ENCODE measurements around the gene WDR37. TPM values are rescaled to one million over a fixed set of nuclear protein-coding genes. Genes with fewer than 3 reads are reported as not detected.
"Not testable (repeated sequence)": the region's sequence is repeated elsewhere in the genome, so short reads cannot be mapped to it uniquely, and the experiment has no call there.

Gene WDR37
- total and polyA plus RNA-seq, 4 donors = 6.6 to 23.5 (median 13.6) TPM

- Histone ChIP-seq H3K36me3 (ENCODE audit: control insufficient read depth in 4 of 4, insufficient read depth in 4 of 4, low read length in 4 of 4) (peaks cover 3 to 14% (median 9%) of the 10 kb centered on the region in 4 donors), H3K9ac (ENCODE audit: insufficient read depth in 1 of 2, low read length in 2 of 2) (no peak overlapping the region), H3K9me3 (ENCODE audit: control insufficient read depth in 4 of 4, insufficient read depth in 3 of 4, low read length in 3 of 4) (no peaks in the 10 kb centered on the region), H3K27me3 (ENCODE audit: control insufficient read depth in 3 of 3, insufficient read depth in 3 of 3, low read length in 2 of 3) (no peaks in the 10 kb centered on the region), H3K27ac (ENCODE audit: low read depth in 1 of 2, low read length in 1 of 2) (no peak overlapping the region), H3K4me3 (no peak overlapping the region), H3K4me1 (ENCODE audit: control insufficient read depth in 5 of 5, insufficient read depth in 5 of 5, low read length in 5 of 5) (no peaks in the 10 kb centered on the region)
- ATAC-seq (ENCODE audit: insufficient read depth, low FRiP score) = no peak
- WGBS, 2 donors = 73 to 80% methylated on average over 14 of the region's 14 CpGs
- TF ChIP-seq, protein P1, sequence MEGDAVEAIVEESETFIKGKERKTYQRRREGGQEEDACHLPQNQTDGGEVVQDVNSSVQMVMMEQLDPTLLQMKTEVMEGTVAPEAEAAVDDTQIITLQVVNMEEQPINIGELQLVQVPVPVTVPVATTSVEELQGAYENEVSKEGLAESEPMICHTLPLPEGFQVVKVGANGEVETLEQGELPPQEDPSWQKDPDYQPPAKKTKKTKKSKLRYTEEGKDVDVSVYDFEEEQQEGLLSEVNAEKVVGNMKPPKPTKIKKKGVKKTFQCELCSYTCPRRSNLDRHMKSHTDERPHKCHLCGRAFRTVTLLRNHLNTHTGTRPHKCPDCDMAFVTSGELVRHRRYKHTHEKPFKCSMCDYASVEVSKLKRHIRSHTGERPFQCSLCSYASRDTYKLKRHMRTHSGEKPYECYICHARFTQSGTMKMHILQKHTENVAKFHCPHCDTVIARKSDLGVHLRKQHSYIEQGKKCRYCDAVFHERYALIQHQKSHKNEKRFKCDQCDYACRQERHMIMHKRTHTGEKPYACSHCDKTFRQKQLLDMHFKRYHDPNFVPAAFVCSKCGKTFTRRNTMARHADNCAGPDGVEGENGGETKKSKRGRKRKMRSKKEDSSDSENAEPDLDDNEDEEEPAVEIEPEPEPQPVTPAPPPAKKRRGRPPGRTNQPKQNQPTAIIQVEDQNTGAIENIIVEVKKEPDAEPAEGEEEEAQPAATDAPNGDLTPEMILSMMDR (IDR thresholded peaks at IDR 0.05; ENCODE audit: control extremely low read depth, extremely low read depth) = no peak
- DNase-seq = no peak
Observed at GRCh38 chr10:1036341-1036791, 19.8 kb upstream of the WDR37 start.

DNA sequence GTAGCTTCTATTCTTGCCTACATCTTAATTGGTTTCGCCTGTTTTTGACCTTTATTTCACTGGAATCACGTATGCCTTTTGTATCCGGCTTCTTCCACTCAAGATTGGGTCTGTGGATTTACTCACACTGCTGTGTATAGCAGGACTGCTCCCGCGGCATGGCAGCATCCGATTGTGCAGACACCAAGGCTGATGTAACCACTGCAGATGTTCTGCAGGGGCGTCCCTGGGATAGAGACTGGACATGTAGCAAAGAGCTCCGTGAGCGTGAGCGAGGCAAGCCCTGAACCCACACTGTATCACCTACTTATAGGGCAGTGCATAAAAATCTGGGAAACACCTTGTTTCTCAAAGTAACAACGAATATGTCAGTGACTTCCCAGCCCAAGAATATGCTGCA, 19.1 kb upstream of the WDR37 start:
- peaks cover 3 to 14% (median 9%) of the 10 kb centered on the region in 4 donors for H3K36me3 ChIP-seq (ENCODE audit: control insufficient read depth in 4 of 4, insufficient read depth in 4 of 4, low read length in 4 of 4)
- H3K4me1 ChIP-seq (ENCODE audit: control insufficient read depth in 5 of 5, insufficient read depth in 5 of 5, low read length in 5 of 5) = no peaks in the 10 kb centered on the region

DNA sequence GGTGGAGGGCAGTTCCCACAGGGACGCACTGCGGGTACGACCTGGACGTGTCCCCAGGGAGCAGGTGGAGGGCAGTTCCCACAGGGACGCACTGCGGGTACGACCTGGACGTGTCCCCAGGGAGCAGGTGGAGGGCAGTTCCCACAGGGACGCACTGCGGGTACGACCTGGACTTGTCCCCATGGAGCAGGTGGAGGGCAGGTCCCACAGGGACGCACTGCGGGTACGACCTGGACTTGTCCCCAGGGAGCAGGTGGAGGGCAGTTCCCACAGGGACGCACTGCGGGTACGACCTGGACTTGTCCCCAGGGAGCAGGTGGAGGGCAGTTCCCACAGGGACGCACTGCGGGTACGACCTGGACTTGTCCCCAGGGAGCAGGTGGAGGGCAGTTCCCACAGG, 17.4 kb upstream of the WDR37 start:
- not testable (repeated sequence) for H3K4me1 ChIP-seq (ENCODE audit: control insufficient read depth in 5 of 5, insufficient read depth in 5 of 5, low read length in 5 of 5)
- 96 to 97% methylated on average over 6 to 13 of the region's 20 CpGs for WGBS, 2 donors
- peaks cover 6 to 18% (median 13%) of the 10 kb centered on the region in 4 donors for H3K36me3 ChIP-seq (ENCODE audit: control insufficient read depth in 4 of 4, insufficient read depth in 4 of 4, low read length in 4 of 4)

More for the DNA sequence above, 19.1 kb upstream of the WDR37 start:
- H3K4me3 ChIP-seq = peak overlapping the region; percentile 5
- H3K27me3 ChIP-seq (ENCODE audit: control insufficient read depth in 3 of 3, insufficient read depth in 3 of 3, low read length in 2 of 3) = no peaks in the 10 kb centered on the region
- DNase-seq = no peak
- no peak for ATAC-seq (ENCODE audit: insufficient read depth, low FRiP score)
- H3K27ac ChIP-seq (ENCODE audit: low read depth in 1 of 2, low read length in 1 of 2) = no peak overlapping the region
- WGBS, 2 donors = 91 to 94% methylated on average over 11 of the region's 11 CpGs
- no peak overlapping the region for H3K9ac ChIP-seq (ENCODE audit: insufficient read depth in 1 of 2, low read length in 2 of 2)
- TF ChIP-seq, protein P1 (IDR thresholded peaks at IDR 0.05; ENCODE audit: control extremely low read depth, extremely low read depth) = no peak
- H3K9me3 ChIP-seq (ENCODE audit: control insufficient read depth in 4 of 4, insufficient read depth in 3 of 4, low read length in 3 of 4) = no peaks in the 10 kb centered on the region

DNA sequence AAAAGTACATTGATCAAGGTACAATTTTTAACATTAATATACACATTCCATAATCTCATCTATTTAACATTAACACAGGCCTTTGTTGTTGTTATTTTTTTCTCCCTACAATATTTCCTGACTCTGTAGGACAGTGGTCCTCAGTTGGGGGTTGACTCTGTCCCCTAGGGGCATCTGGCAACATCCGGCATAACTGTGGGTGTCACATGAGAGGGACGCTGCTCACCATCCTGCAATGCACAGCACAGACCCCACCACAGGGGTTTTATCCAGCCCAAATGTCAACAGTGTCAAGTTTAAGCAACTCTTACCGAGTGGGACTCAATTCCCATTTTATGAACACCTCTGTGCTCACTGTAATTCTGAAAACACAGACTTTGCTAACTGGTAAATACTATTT, 16.1 kb upstream of the WDR37 start:
- Histone ChIP-seq H3K4me1 (ENCODE audit: control insufficient read depth in 5 of 5, insufficient read depth in 5 of 5, low read length in 5 of 5) (peaks cover 0 to 10% (median 0%) of the 10 kb centered on the region in 5 donors), H3K36me3 (ENCODE audit: control insufficient read depth in 4 of 4, insufficient read depth in 4 of 4, low read length in 4 of 4) (peaks cover 6 to 20% (median 14%) of the 10 kb centered on the region in 4 donors), H3K9me3 (ENCODE audit: control insufficient read depth in 4 of 4, insufficient read depth in 3 of 4, low read length in 3 of 4) (no peaks in the 10 kb centered on the region), H3K9ac (ENCODE audit: insufficient read depth in 1 of 2, low read length in 2 of 2) (no peak overlapping the region), H3K27ac (ENCODE audit: low read depth in 1 of 2, low read length in 1 of 2) (no peak overlapping the region), H3K27me3 (ENCODE audit: control insufficient read depth in 3 of 3, insufficient read depth in 3 of 3, low read length in 2 of 3) (no peaks in the 10 kb centered on the region), H3K4me3 (no peak overlapping the region)
- DNase-seq (no peak), ATAC-seq (ENCODE audit: insufficient read depth, low FRiP score) (no peak)
- WGBS, 2 donors = 86 to 91% methylated on average over 3 of the region's 3 CpGs
- TF ChIP-seq, protein P1 (IDR thresholded peaks at IDR 0.05; ENCODE audit: control extremely low read depth, extremely low read depth) = no peak

More for the DNA sequence above, 17.4 kb upstream of the WDR37 start:
- not testable (repeated sequence) for DNase-seq; H3K4me3 ChIP-seq; H3K27me3 ChIP-seq (ENCODE audit: control insufficient read depth in 3 of 3, insufficient read depth in 3 of 3, low read length in 2 of 3); H3K27ac ChIP-seq (ENCODE audit: low read depth in 1 of 2, low read length in 1 of 2); H3K9me3 ChIP-seq (ENCODE audit: control insufficient read depth in 4 of 4, insufficient read depth in 3 of 4, low read length in 3 of 4); H3K9ac ChIP-seq (ENCODE audit: insufficient read depth in 1 of 2, low read length in 2 of 2); ATAC-seq (ENCODE audit: insufficient read depth, low FRiP score)

All from lung (tissue), 12 donors.